GM12878 (cell line): Measurements from ENCODE around the gene SLC5A10. TPM values are rescaled to one million over a fixed set of nuclear protein-coding genes. Genes with fewer than 3 reads are reported as not detected.

Experiments used
- ATAC-seq: fragments of 200-7000 bp; cut with Tn5 transposase; 3 replicates; pipeline ENCODE4 v1.9.1; 2020; ENCODE audit warnings: mild to moderate bottlenecking, moderate library complexity
- BruUV-seq: library from RNA; stranded (reverse); fragments of 400-500 nt; replicated peaks from 2 replicates; lab custom pipeline; 2021; lab: Mats Ljungman, UMichigan
- CTCF ChIA-PET: fragments of 300-600 bp; sonication (Branson Sonifier 250); formaldehyde crosslinking; extraction: SDS; loops from one replicate; lab custom pipeline; 2021; ENCODE audit warnings: inconsistent platforms; lab: Yijun Ruan, JAX
- POLR2A ChIA-PET: fragments of 350-600 bp; formaldehyde crosslinking; extraction: SDS; loops from one replicate; lab custom pipeline; 2021; ENCODE audit warnings: inconsistent platforms; lab: Charles Lee
- RAD21 ChIA-PET: fragments of 300-600 bp; sonication (Branson Sonifier 250); formaldehyde crosslinking; loops from one replicate; lab custom pipeline; 2023; ENCODE audit warnings: antibody characterized with exemption; ENCODE audit not compliant: unreplicated experiment; lab: Charles Lee
- SMC1A ChIA-PET: fragments of 300-600 bp; sonication (Branson Sonifier 250); formaldehyde crosslinking; loops from one replicate; lab custom pipeline; 2023; ENCODE audit not compliant: unreplicated experiment, uncharacterized antibody; lab: Charles Lee
- DNase-seq: peaks from one replicate; pipeline ENCODE4 v3.0.0-alpha.2; 2011; ENCODE audit warnings: low read depth, low spot score
- FAIRE-seq: peaks from 3 replicates; lab custom pipeline; 2011; peaks lifted over from hg19 to GRCh38; lab: Jason Lieb, UNC
- H2AFZ ChIP-seq: 2 replicates; pipeline ENCODE4 v1.6.0; 2011; ENCODE audit warnings: low read depth, low read length, control low read depth; ENCODE audit not compliant: control insufficient read depth
- H3K27ac ChIP-seq: 2 replicates; pipeline ENCODE4 v1.5.1; 2011; ENCODE audit warnings: control low read depth; ENCODE audit not compliant: control insufficient read depth, insufficient read depth
- H3K27me3 ChIP-seq, 2 experiments: replicated peaks in 1 of 2; 2 replicates each; pipeline versions ENCODE4 v1.6.0 to v1.6.1; 2011; ENCODE audit warnings: low read length in 1 of 2; ENCODE audit not compliant: control insufficient read depth in 2 of 2, insufficient read depth in 2 of 2
- H3K36me3 ChIP-seq, 2 experiments: 2 replicates each; pipeline ENCODE4 v1.5.1; 2011; ENCODE audit warnings: low read length in 1 of 2; ENCODE audit not compliant: control insufficient read depth in 2 of 2, insufficient read depth in 2 of 2
- H3K4me1 ChIP-seq: 2 replicates; pipeline ENCODE4 v1.6.1; 2011; ENCODE audit warnings: mild to moderate bottlenecking, low read length, moderate library complexity, mixed read lengths; ENCODE audit not compliant: control insufficient read depth, insufficient read depth
- H3K4me2 ChIP-seq: 2 replicates; pipeline ENCODE4 v1.6.0; 2011; ENCODE audit warnings: control low read depth; ENCODE audit not compliant: control insufficient read depth, insufficient read depth
- H3K4me3 ChIP-seq: fragments of 200-600 bp; sonication (generic); 2 replicates; pipeline ENCODE4 v1.5.1; 2016
- H3K79me2 ChIP-seq: 2 replicates; pipeline ENCODE4 v1.6.0; 2011; ENCODE audit warnings: low read length; ENCODE audit not compliant: control insufficient read depth, insufficient read depth
- H3K9ac ChIP-seq: 2 replicates; pipeline ENCODE4 v1.8.0; 2011; ENCODE audit warnings: low read length, control low read depth, mixed read lengths; ENCODE audit not compliant: control insufficient read depth, insufficient read depth
- H3K9me3 ChIP-seq: replicated peaks from 3 replicates; pipeline ENCODE4 v1.5.1; 2011; ENCODE audit warnings: mild to moderate bottlenecking, low read length; ENCODE audit not compliant: control insufficient read depth, insufficient read depth
- H4K20me1 ChIP-seq: 2 replicates; pipeline ENCODE4 v1.6.0; 2011; ENCODE audit not compliant: control insufficient read depth, insufficient read depth
- CBX5 ChIP-seq: sonication (generic); IDR thresholded peaks from 2 replicates; pipeline ENCODE4 v1.6.1; 2016; ENCODE audit warnings: low read depth, moderate library complexity, mild to moderate bottlenecking, inconsistent platforms
- CTCF ChIP-seq, 3 experiments: IDR thresholded peaks in 2 of 3; conservative IDR thresholded peaks in 1 of 3; 2 replicates each; pipeline ENCODE4 v1.5.1; 2011; ENCODE audit warnings: low read depth in 3 of 3, low read length in 3 of 3, mild to moderate bottlenecking in 3 of 3, control low read depth in 2 of 3, moderate library complexity in 2 of 3, inconsistent platforms in 1 of 3, mixed read lengths in 1 of 3; ENCODE audit not compliant: control insufficient read depth in 2 of 3, insufficient read depth in 1 of 3; ENCODE audit errors: extremely low read depth in 1 of 3
- EP300 ChIP-seq, 2 experiments: fragments of 150-350 bp in 1 of 2; IDR thresholded peaks; 2 replicates each; pipeline ENCODE4 v1.6.1; 2011 to 2012; ENCODE audit warnings: low read depth in 2 of 2, low read length in 2 of 2, borderline replicate concordance in 1 of 2, improper control_type of control experiment in 1 of 2, inconsistent platforms in 1 of 2; ENCODE audit not compliant: control insufficient read depth in 1 of 2
- HSF1 ChIP-seq: fragments of 150-350 bp; IDR thresholded peaks from 2 replicates; pipeline ENCODE4 v1.6.1; 2014; ENCODE audit warnings: mild to moderate bottlenecking, low read depth, low read length
- KDM1A ChIP-seq: fragments of 200-600 bp; sonication (generic); IDR thresholded peaks from 2 replicates; pipeline ENCODE4 v1.6.1; 2016; ENCODE audit warnings: borderline replicate concordance
- LARP7 ChIP-seq: fragments of 450-650 bp; IDR thresholded peaks from 2 replicates; pipeline ENCODE4 v1.6.1; 2017; ENCODE audit warnings: mild to moderate bottlenecking
- MAX ChIP-seq: IDR thresholded peaks from 2 replicates; pipeline ENCODE4 v1.6.1; 2012; ENCODE audit warnings: low read depth, low read length, improper control_type of control experiment
- MXI1 ChIP-seq: fragments of 150-350 bp; IDR thresholded peaks from 2 replicates; pipeline ENCODE4 v1.6.1; 2011; ENCODE audit warnings: low read depth, mild to moderate bottlenecking, inconsistent platforms, low read length, improper control_type of control experiment
- MYB ChIP-seq: fragments of 150-350 bp; IDR thresholded peaks from 2 replicates; pipeline ENCODE4 v1.6.1; 2014; ENCODE audit warnings: mild to moderate bottlenecking, low read depth, low read length, borderline replicate concordance
- NFYA ChIP-seq: IDR thresholded peaks from 2 replicates; pipeline ENCODE4 v1.6.1; 2011; ENCODE audit warnings: low read depth, mild to moderate bottlenecking, low read length, improper control_type of control experiment, borderline replicate concordance
- NFYB ChIP-seq: IDR thresholded peaks from 2 replicates; pipeline ENCODE4 v1.6.1; 2011; ENCODE audit warnings: low read depth, mild to moderate bottlenecking, low read length, improper control_type of control experiment, moderate library complexity; ENCODE audit not compliant: insufficient read depth
- SIX5 ChIP-seq: IDR thresholded peaks from 2 replicates; pipeline ENCODE4 v1.6.1; 2011; ENCODE audit warnings: mild to moderate bottlenecking, low read depth, low read length, moderate library complexity; ENCODE audit not compliant: severe bottlenecking
- SREBF2 ChIP-seq: IDR thresholded peaks from 2 replicates; pipeline ENCODE4 v1.6.1; 2012; ENCODE audit warnings: mild to moderate bottlenecking, low read length
- STAT1 ChIP-seq: fragments of 450-650 bp; conservative IDR thresholded peaks from 2 replicates; pipeline ENCODE4 v1.6.1; 2014; ENCODE audit warnings: antibody characterized with exemption, mild to moderate bottlenecking
- YY1 ChIP-seq: IDR thresholded peaks from 2 replicates; pipeline ENCODE4 v1.6.1; 2011; ENCODE audit warnings: low read depth, mild to moderate bottlenecking, low read length
- WGBS: methylation state at CpG from one replicate; pipeline ENCODE4 v1.1.6; 2016; ENCODE audit warnings: low lambda C conversion rate; ENCODE audit not compliant: insufficient replicate concordance, insufficient coverage; ENCODE audit errors: missing lambda C conversion rate; 5-methylcytosine and 5-hydroxymethylcytosine counted together
- in situ Hi-C: fragments of 300-500 bp; cut with MboI; formaldehyde crosslinking; loops from 9 replicates; pipeline ENCODE4 v1.14.3; 2018; ENCODE audit warnings: mixed read lengths
- intact Hi-C: fragments of 100-400 bp; cut with micrococcal nuclease; formaldehyde crosslinking; loops from one replicate; pipeline ENCODE4 v1.14.2; 2022; ENCODE audit not compliant: unreplicated experiment
- polyA plus RNA-seq, 11 experiments: library from polyadenylated mRNA; depleted of rRNA in 4 of 11; unstranded in 6 of 11; stranded (reverse) in 5 of 11; fragments of >200 nt; fragmentation: Nextera tagmentation in 4 of 11; fragmentation: Illumina TruSeq in 1 of 11; extraction: Ambion mirVana in 4 of 11; extraction: Trizol in 1 of 11; gene quantifications; 1 replicate in 1 of 11; 2 replicates in 10 of 11; pipeline versions ENCODE4 v1.2.1 to v1.2.3, GENCODE V29; 2011 to 2016; ENCODE audit warnings: inconsistent platforms in 2 of 11, missing spikeins in 2 of 11, low read depth in 1 of 11
- total RNA-seq, 4 experiments: library from RNA; depleted of rRNA in 3 of 4; stranded (reverse); fragments of >200 nt in 3 of 4; fragmentation: Illumina TruSeq in 1 of 4; extraction: Trizol in 1 of 4; gene quantifications; 2 replicates each; pipeline versions ENCODE4 v1.2.1 to v1.2.3, GENCODE V29; 2013 to 2021

The SLC5A10 gene
- total and polyA plus RNA-seq, 10 of the 15 experiments (the other 5 are each of a cell fraction or from before 2014, with no cell fraction given) = under 0.01 to 0.18 (median 0.07) TPM; not detected in 4

- ChIA-PET POLR2A (interaction anchor here (0.7 kb wide), 2 partner anchors 10 to 84 kb away, joined by 5 to 7 read pairs; no protein-coding TSS in a partner anchor), SMC1A (no interaction called here), CTCF (interaction anchor here (0.6 to 1.0 kb wide), 2 partner anchors 23 to 283 kb away, joined by 3 read pairs; no protein-coding TSS in a partner anchor), RAD21 (interaction anchor here (0.9 kb wide), 1 partner anchor 20 kb away, joined by 3 read pairs; the partner anchor contains the start of gene FAM83G)
- WGBS = 94% methylated on average over 20 of the region's 21 CpGs
- Histone ChIP-seq H3K79me2 (no peaks in the 10 kb centered on the region), H3K9ac (no peak overlapping the region), H3K4me1 (no peaks in the 10 kb centered on the region), H3K27me3 (no peaks in the 10 kb centered on the region), H3K27ac (no peak overlapping the region), H3K9me3 (no peaks in the 10 kb centered on the region), H4K20me1 (no peaks in the 10 kb centered on the region), H2AFZ (no peak overlapping the region), H3K4me2 (no peak overlapping the region), H3K36me3 (peaks cover 0 to 13% of the 10 kb centered on the region in 2 experiments; a peak in 3 of 4 replicates), H3K4me3 (no peak overlapping the region)
- ATAC-seq (no peak), FAIRE-seq (no peak), DNase-seq (no peak)
- no TSS peak for BruUV-seq
- TF ChIP-seq SIX5 = no peak
- no peak for TF ChIP-seq STAT1
- no peak for TF ChIP-seq NFYB
- TF ChIP-seq KDM1A = no peak
- no peak for TF ChIP-seq MXI1
- no peak for TF ChIP-seq CTCF (IDR thresholded peaks at IDR 0.05 in 2 of 3, conservative IDR thresholded peaks at IDR 0.05 in 1 of 3; ENCODE audit: control insufficient read depth in 2 of 3, extremely low read depth in 1 of 3, insufficient read depth in 1 of 3, low read depth in 3 of 3, low read length in 3 of 3)
- no peak for TF ChIP-seq LARP7
- TF ChIP-seq MAX = no peak
- no peak for TF ChIP-seq CBX5
- TF ChIP-seq NFYA = no peak
- no peak for TF ChIP-seq EP300 (IDR thresholded peaks at IDR 0.05; ENCODE audit: borderline replicate concordance in 1 of 2, control insufficient read depth in 1 of 2, low read depth in 2 of 2, low read length in 2 of 2)
- no peak for TF ChIP-seq MYB
- no peak for TF ChIP-seq HSF1
- no peak for TF ChIP-seq SREBF2
- TF ChIP-seq YY1 = no peak
- intact Hi-C loops = no loop called here
- in situ Hi-C loops = no loop called here
Measured at GRCh38 chr17:18984273-18985114, 32.5 kb downstream of the SLC5A10 start.
